CD4-positive, CD25-positive, alpha-beta regulatory T cell (primary cell): ENCODE data around the gene TMEM178B. TPM values are rescaled to one million over a fixed set of nuclear protein-coding genes. Genes with fewer than 3 reads are reported as not detected.

Source experiments
- ATAC-seq, 2 donors: fragments of 150-1000 bp; cut with Tn5 transposase; one replicate each; pipeline ENCODE4 v1.10.0; 2021; ENCODE audit warnings: low read depth in 2 of 2, moderate number of reproducible peaks in 2 of 2, moderate library complexity in 1 of 2
- DNase-seq, 3 donors: peaks; one replicate each; pipeline versions ENCODE4 v3.0.0 to v3.0.0-alpha.2; 2012 to 2022; ENCODE audit warnings: mixed read lengths in 1 of 3
- H3K27ac ChIP-seq: one replicate; pipeline ENCODE4 v1.7.0; 2013; ENCODE audit warnings: mild to moderate bottlenecking, low read length; ENCODE audit not compliant: insufficient read depth, poor library complexity, severe bottlenecking
- H3K27me3 ChIP-seq: one replicate; pipeline ENCODE4 v1.7.0; 2013; ENCODE audit warnings: low read length; ENCODE audit not compliant: control insufficient read depth, insufficient read depth
- H3K36me3 ChIP-seq: one replicate; pipeline ENCODE4 v1.7.0; 2013; ENCODE audit warnings: mild to moderate bottlenecking, low read length, moderate library complexity; ENCODE audit not compliant: control insufficient read depth, insufficient read depth
- H3K4me1 ChIP-seq: 2 replicates; pipeline ENCODE4 v1.7.0; 2013; ENCODE audit warnings: mild to moderate bottlenecking, low read length; ENCODE audit not compliant: insufficient read depth, control insufficient read depth, poor library complexity, severe bottlenecking
- H3K4me3 ChIP-seq: one replicate; pipeline ENCODE4 v1.7.0; 2013; ENCODE audit warnings: low read depth, mild to moderate bottlenecking, low read length, moderate library complexity
- H3K9me3 ChIP-seq, 2 experiments: 1 replicate in 1 of 2; 2 replicates in 1 of 2; pipeline ENCODE4 v1.7.0; 2013; ENCODE audit warnings: low read length in 2 of 2, mild to moderate bottlenecking in 1 of 2, moderate library complexity in 1 of 2; ENCODE audit not compliant: control insufficient read depth in 2 of 2
- H3K27ac Mint-ChIP-seq, 3 donors: one replicate each; pipeline ENCODE4 v1.8.0; 2020 to 2022; ENCODE audit warnings: mild to moderate bottlenecking in 3 of 3, mixed read lengths in 3 of 3, moderate library complexity in 2 of 3
- H3K27me3 Mint-ChIP-seq: one replicate; pipeline ENCODE4 v1.8.0; 2022; ENCODE audit warnings: mild to moderate bottlenecking, mixed read lengths
- H3K36me3 Mint-ChIP-seq: one replicate; pipeline ENCODE4 v1.8.0; 2020; ENCODE audit warnings: mixed read lengths
- H3K4me1 Mint-ChIP-seq, 4 donors: one replicate each; pipeline ENCODE4 v1.8.0; 2020 to 2022; ENCODE audit warnings: mixed read lengths in 4 of 4, mild to moderate bottlenecking in 1 of 4
- H3K4me3 Mint-ChIP-seq, 4 donors: one replicate each; pipeline ENCODE4 v1.8.0; 2020 to 2022; ENCODE audit warnings: mild to moderate bottlenecking in 4 of 4, mixed read lengths in 4 of 4, moderate library complexity in 3 of 4
- H3K9me3 Mint-ChIP-seq, 7 donors: one replicate each; pipeline ENCODE4 v1.8.0; 2020 to 2022; ENCODE audit warnings: mixed read lengths in 7 of 7, mild to moderate bottlenecking in 3 of 7, moderate library complexity in 2 of 7
- polyA plus RNA-seq, 4 donors: library from polyadenylated mRNA; unstranded; fragments of 300-500 nt; fragmentation: Illumina TruSeq; gene quantifications; one replicate each; pipeline ENCODE4 v1.2.3, GENCODE V29; 2021
- total RNA-seq: library from RNA; stranded (reverse); gene quantifications from one replicate; pipeline ENCODE4 v1.2.3, GENCODE V29; 2022

The TMEM178B gene
- total and polyA plus RNA-seq, 5 donors from 2014 or later = 0.10 TPM; not detected in 4

DNA sequence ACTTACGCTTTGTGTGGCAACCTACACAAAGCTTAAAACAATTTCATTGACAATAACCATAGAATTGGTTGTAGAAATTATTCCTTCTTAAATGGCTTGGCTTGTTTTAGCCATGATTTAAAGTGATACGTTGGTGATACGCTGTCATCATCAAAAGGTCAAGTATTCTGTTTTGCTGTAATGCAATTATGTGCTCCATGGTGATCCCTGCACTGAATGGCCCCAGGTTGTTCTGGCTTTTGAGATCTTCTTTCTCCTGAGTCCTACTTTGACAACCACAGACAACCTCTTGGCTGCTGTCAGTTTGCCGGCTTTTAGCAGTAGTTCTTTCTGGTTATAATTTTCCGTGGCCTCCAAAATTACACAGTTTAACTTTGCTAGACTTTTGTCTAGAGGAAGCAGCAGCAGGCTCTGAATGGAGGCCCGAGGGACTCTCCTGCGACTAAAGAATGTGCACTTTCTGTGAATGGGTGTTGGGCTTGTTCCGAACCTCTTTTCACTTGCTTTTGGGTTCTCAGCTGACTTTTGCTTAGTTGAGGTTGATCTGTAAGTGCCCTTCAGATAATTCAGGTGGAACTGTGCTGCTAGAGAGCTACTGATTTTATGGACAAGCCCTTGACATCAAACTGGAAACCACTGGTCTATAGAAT is 104.7 kb downstream of the TMEM178B start:
- Mint-ChIP-seq H3K4me3 (no peak overlapping the region), H3K9me3 (peaks cover 0 to 10% (median under 1%) of the 10 kb centered on the region in 7 donors), H3K27ac (no peak overlapping the region), H3K27me3 (peaks cover 6% of the 10 kb centered on the region), H3K4me1 (no peaks in the 10 kb centered on the region), H3K36me3 (no peaks in the 10 kb centered on the region)
- ATAC-seq = no peak
- H3K4me1 ChIP-seq = no peaks in the 10 kb centered on the region
- H3K4me3 ChIP-seq = no peak overlapping the region
- no peaks in the 10 kb centered on the region for H3K9me3 ChIP-seq
- H3K27ac ChIP-seq = no peak overlapping the region
- no peaks in the 10 kb centered on the region for H3K27me3 ChIP-seq
- no peaks in the 10 kb centered on the region for H3K36me3 ChIP-seq
- DNase-seq = no peak

DNA sequence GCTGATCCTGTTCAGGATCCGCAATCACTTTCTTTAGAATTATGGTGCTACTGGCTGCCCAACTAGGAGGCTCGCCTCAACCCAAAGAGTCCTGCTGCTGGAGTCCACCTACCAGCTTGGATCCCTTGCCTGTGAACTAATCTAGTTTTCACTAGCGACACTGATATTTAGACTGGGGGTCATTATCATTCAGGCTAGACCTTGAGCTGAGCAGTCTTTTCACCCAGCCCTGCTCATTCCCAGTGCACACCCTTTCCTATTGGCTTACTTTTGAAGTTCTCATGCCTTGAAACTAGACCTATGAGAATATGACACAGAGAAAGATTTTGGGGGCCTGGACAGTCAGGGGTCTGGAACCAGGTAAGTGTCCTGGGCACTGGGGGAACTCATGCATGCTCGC is 107.9 kb downstream of the TMEM178B start:
- no peak for DNase-seq
- no peaks in the 10 kb centered on the region for H3K4me1 Mint-ChIP-seq

DNA sequence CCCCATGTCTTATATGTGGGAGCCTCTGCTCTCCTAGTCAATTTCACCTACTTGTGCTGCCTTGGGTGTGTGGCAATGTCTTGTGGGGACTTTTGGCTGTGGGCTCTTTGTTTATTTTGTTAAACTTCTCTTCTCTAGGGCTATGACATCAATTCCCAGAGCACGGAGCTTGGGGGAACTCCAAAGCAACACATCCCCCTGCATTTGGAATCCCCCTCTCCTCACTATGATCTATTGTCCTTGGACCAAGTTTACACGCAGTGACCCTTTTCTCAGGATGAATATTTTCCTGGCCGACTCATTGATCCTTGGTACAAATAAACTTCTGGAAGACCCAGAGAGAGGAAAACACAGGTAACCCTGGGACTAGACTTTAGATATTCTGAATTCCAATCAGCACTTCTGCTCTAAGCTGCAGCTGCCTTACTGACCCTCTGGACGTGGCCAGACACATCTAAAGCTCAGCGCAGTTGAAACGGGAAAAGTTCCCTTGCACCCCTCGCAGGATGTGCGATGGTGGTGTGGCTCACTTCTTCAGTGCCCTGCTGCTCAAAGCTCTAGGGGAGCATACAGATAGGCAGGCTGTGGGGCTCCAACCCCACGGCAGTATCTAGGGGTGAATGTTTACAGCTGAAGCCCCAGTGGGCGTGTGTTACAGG is 110.8 kb downstream of the TMEM178B start:
- ATAC-seq = no peak
- Histone ChIP-seq H3K4me1 (no peaks in the 10 kb centered on the region), H3K27me3 (no peaks in the 10 kb centered on the region), H3K9me3 (no peaks in the 10 kb centered on the region), H3K27ac (no peak overlapping the region), H3K4me3 (no peak overlapping the region), H3K36me3 (no peaks in the 10 kb centered on the region)
- H3K27me3 Mint-ChIP-seq = no peaks in the 10 kb centered on the region
- no peak for DNase-seq
- H3K4me1 Mint-ChIP-seq = no peaks in the 10 kb centered on the region
- H3K9me3 Mint-ChIP-seq = no peaks in the 10 kb centered on the region
- no peak overlapping the region for H3K27ac Mint-ChIP-seq
- no peaks in the 10 kb centered on the region for H3K36me3 Mint-ChIP-seq
- H3K4me3 Mint-ChIP-seq = no peak overlapping the region

More for the DNA sequence above, 107.9 kb downstream of the TMEM178B start:
- H3K36me3 Mint-ChIP-seq = no peaks in the 10 kb centered on the region
- Histone ChIP-seq H3K27me3 (no peaks in the 10 kb centered on the region), H3K4me3 (no peak overlapping the region), H3K27ac (no peak overlapping the region), H3K4me1 (no peaks in the 10 kb centered on the region), H3K36me3 (no peaks in the 10 kb centered on the region), H3K9me3 (no peaks in the 10 kb centered on the region)
- H3K9me3 Mint-ChIP-seq = peaks cover 0 to 2% (median 0%) of the 10 kb centered on the region in 7 donors
- no peak overlapping the region for H3K4me3 Mint-ChIP-seq
- no peak for ATAC-seq
- no peak overlapping the region for H3K27ac Mint-ChIP-seq
- H3K27me3 Mint-ChIP-seq = peaks cover 4% of the 10 kb centered on the region

DNA sequence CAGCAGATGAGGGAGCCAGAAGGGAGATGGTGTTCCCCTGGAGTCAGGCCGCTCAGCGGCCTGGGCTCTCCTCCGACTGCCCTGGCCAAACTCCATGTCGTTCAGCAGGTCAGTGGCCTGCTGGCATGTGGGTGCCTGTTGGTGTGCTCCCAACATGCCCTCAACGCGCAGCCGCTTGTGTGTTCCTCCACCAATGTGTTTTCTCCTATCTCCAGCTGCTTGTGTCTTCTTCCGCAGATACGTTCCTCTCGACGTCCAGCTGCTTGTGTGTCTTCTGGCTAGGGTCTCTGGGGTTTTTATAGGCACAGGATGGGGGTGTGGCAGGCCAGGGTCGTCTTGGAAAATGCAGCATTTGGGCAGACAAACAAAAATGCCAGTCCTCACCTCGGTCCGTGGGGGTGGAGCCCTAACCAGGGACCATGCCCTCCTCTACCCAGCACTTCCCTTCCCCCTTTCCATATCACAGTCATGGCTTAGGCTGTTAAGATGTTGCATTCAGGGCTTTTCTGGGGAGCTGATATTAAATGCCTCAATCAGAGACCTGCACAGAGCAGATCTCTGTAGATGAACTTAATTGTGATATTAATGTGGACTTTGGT is 111.6 kb downstream of the TMEM178B start:
- ATAC-seq (no peak), DNase-seq (no peak)
- Mint-ChIP-seq H3K27me3 (no peaks in the 10 kb centered on the region), H3K27ac (no peak overlapping the region), H3K36me3 (no peaks in the 10 kb centered on the region), H3K4me1 (no peaks in the 10 kb centered on the region), H3K4me3 (no peak overlapping the region), H3K9me3 (no peaks in the 10 kb centered on the region)
- Histone ChIP-seq H3K9me3 (no peaks in the 10 kb centered on the region), H3K27me3 (no peaks in the 10 kb centered on the region), H3K27ac (no peak overlapping the region), H3K4me3 (no peak overlapping the region), H3K36me3 (no peaks in the 10 kb centered on the region), H3K4me1 (no peaks in the 10 kb centered on the region)

DNA sequence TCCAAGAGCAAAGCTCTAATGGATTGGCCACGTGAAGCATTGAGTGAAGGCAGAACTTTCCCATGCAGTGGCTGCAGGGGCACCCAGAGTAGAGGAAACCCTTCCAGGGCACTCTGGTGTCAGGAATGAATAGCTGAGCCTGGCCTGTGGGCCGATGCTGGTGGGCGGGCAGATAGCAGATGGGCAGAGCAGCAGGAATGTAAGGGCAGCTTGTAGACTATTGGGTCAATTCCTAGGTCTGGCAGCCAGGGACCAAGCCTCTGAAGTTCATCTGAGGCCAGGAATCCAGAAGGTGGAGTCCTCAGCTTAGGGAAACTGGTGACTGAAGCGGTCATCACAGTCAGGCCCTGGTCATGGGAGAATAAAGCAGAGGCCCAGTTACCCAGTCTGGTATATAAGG is 115.4 kb downstream of the TMEM178B start:
- no peaks in the 10 kb centered on the region for H3K27me3 Mint-ChIP-seq
- no peak overlapping the region for H3K4me3 Mint-ChIP-seq
- H3K4me3 ChIP-seq = no peak overlapping the region
- no peak for ATAC-seq
- peaks cover 0 to 2% (median 0%) of the 10 kb centered on the region in 7 donors for H3K9me3 Mint-ChIP-seq
- H3K27ac ChIP-seq = no peak overlapping the region
- H3K36me3 Mint-ChIP-seq = no peaks in the 10 kb centered on the region
- H3K4me1 ChIP-seq = no peaks in the 10 kb centered on the region
- no peak overlapping the region for H3K27ac Mint-ChIP-seq
- no peaks in the 10 kb centered on the region for H3K27me3 ChIP-seq
- H3K4me1 Mint-ChIP-seq = no peaks in the 10 kb centered on the region
- DNase-seq = no peak
- H3K9me3 ChIP-seq = no peaks in the 10 kb centered on the region
- no peaks in the 10 kb centered on the region for H3K36me3 ChIP-seq

DNA sequence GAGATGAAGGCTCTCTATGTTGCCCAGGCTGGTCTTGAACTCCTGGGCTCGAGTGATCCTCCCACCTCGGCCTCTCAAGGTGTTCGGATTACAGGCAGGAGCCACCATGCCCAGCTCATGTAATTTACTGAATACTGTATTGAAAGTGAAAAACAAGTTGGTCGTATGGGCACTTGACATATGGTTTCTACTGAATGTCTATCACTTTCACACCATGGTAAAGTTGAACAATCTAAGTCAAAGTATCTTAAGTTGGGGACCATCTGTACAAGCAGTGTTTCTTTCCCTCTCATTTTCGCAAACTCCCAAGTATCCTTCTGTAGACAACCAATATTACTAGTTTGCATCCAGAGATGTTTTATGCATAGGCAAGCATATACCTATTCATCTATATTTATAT is 116.6 kb downstream of the TMEM178B start:
- no peak overlapping the region for H3K4me3 ChIP-seq
- no peak for ATAC-seq
- H3K4me3 Mint-ChIP-seq = peak overlapping the region in 1 of 4 donors; percentile 4
- H3K4me1 ChIP-seq = no peaks in the 10 kb centered on the region
- no peak overlapping the region for H3K27ac ChIP-seq
- H3K27me3 ChIP-seq = no peaks in the 10 kb centered on the region
- H3K27ac Mint-ChIP-seq = no peak overlapping the region
- no peaks in the 10 kb centered on the region for H3K4me1 Mint-ChIP-seq
- no peaks in the 10 kb centered on the region for H3K36me3 ChIP-seq
- H3K9me3 ChIP-seq = no peaks in the 10 kb centered on the region
- DNase-seq = no peak
- no peaks in the 10 kb centered on the region for H3K36me3 Mint-ChIP-seq
- peaks cover 6% of the 10 kb centered on the region for H3K27me3 Mint-ChIP-seq
- H3K9me3 Mint-ChIP-seq = peaks cover 0 to 2% (median 0%) of the 10 kb centered on the region in 7 donors

DNA sequence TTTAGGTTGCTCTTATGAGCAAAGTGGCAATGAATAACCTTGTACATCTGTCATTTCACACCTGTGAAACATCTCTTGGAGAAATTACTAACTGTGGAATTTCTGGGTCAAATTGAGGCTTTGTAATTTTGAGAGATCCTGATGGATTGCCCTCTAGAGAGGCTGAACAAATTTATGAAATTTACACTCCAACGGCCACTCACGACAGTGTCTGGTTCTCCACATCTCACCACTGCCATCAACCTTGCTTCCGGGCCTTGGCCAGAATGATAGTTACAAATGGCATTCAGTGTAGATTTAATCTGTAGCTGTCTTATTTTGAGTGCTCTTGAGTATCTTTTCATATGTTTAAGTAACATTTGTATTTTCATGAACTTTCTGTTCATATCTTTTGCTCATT is 117.4 kb downstream of the TMEM178B start:
- Histone ChIP-seq H3K4me3 (no peak overlapping the region), H3K36me3 (no peaks in the 10 kb centered on the region), H3K27me3 (no peaks in the 10 kb centered on the region), H3K27ac (no peak overlapping the region), H3K9me3 (no peaks in the 10 kb centered on the region), H3K4me1 (no peaks in the 10 kb centered on the region)
- H3K27ac Mint-ChIP-seq = no peak overlapping the region
- H3K36me3 Mint-ChIP-seq = no peaks in the 10 kb centered on the region
- H3K4me1 Mint-ChIP-seq = no peaks in the 10 kb centered on the region
- no peak for DNase-seq
- no peak for ATAC-seq
- no peak overlapping the region for H3K4me3 Mint-ChIP-seq
- H3K9me3 Mint-ChIP-seq = peaks cover 0 to 2% (median 0%) of the 10 kb centered on the region in 7 donors
- H3K27me3 Mint-ChIP-seq = peaks cover 6% of the 10 kb centered on the region
